ENCODE results near the gene EDC4.

GRCh38 chr16:67825906-67826305 is 46.9 kb upstream of the EDC4 start:
- TF ChIP-seq CTCF (IDR thresholded peaks at IDR 0.05; ENCODE audit: control extremely low read depth in 1 of 3, insufficient read depth in 1 of 3, low read depth in 1 of 3, low read length in 3 of 3), result no peak
- no peak for TF ChIP-seq MAX (IDR thresholded peaks at IDR 0.05)
- no peak for TF ChIP-seq POLR2A (IDR thresholded peaks at IDR 0.05; ENCODE audit: control extremely low read depth in 1 of 2, low read depth in 2 of 2, low read length in 2 of 2)
- no peak for TF ChIP-seq CREB1 (IDR thresholded peaks at IDR 0.05)
- no peak for TF ChIP-seq EP300 (IDR thresholded peaks at IDR 0.05; ENCODE audit: borderline replicate concordance in 1 of 2, low read depth in 2 of 2, low read length in 2 of 2)
- no peak for TF ChIP-seq POLR2AphosphoS5 (IDR thresholded peaks at IDR 0.05; ENCODE audit: low read depth, low read length)
- no peak for TF ChIP-seq ZNF274 (IDR thresholded peaks at IDR 0.05; ENCODE audit: borderline replicate concordance, extremely low read depth, low read length)
- no peak for TF ChIP-seq RAD21 (IDR thresholded peaks at IDR 0.05 in 1 of 2, conservative IDR thresholded peaks at IDR 0.05 in 1 of 2; ENCODE audit: low read depth in 2 of 2, low read length in 2 of 2)
- TF ChIP-seq EZH2 (IDR thresholded peaks at IDR 0.05; ENCODE audit: low read depth, low read length, severe bottlenecking), result no peak
- TF ChIP-seq USF2 (IDR thresholded peaks at IDR 0.05; ENCODE audit: low read length), result no peak
- no peak for TF ChIP-seq TAF1 (IDR thresholded peaks at IDR 0.05; ENCODE audit: low read depth, low read length)
- TF ChIP-seq RNF2 (IDR thresholded peaks at IDR 0.05; ENCODE audit: borderline replicate concordance, low read depth, low read length, missing control alignments, poor library complexity, severe bottlenecking), result no peak

Data from H1 (cell line).